GM12864 (cell line): ENCODE data around the gene FLYWCH1.
A peak's percentile ranks its signal among the peaks of the same experiment; 100 is the strongest.

ENCODE experiments used
- DNase-seq: peaks from one replicate; pipeline ENCODE4 v3.0.0-alpha.2; 2011; ENCODE audit warnings: low read depth
- H3K4me3 ChIP-seq: 2 replicates; pipeline ENCODE4 v1.5.1; 2011; ENCODE audit warnings: mild to moderate bottlenecking, low read depth, low read length, control low read depth
- CTCF ChIP-seq: IDR thresholded peaks from 2 replicates; pipeline ENCODE4 v1.5.1; 2011; ENCODE audit warnings: low read depth, mild to moderate bottlenecking, moderate library complexity, low read length, control low read depth, inconsistent platforms; ENCODE audit errors: missing control alignments

The FLYWCH1 gene

GRCh38 chr16:2911638-2912329 is at the start of gene FLYWCH1:
Gene FLYWCH1 (plus strand): TSS chr16:2911931. CDS start chr16:2929686, 17,755 bp downstream.
- TF ChIP-seq CTCF = no peak
- DNase-seq = peak; percentile 94
- H3K4me3 ChIP-seq = peak within 1 kb of the TSS; percentile 77

DNA sequence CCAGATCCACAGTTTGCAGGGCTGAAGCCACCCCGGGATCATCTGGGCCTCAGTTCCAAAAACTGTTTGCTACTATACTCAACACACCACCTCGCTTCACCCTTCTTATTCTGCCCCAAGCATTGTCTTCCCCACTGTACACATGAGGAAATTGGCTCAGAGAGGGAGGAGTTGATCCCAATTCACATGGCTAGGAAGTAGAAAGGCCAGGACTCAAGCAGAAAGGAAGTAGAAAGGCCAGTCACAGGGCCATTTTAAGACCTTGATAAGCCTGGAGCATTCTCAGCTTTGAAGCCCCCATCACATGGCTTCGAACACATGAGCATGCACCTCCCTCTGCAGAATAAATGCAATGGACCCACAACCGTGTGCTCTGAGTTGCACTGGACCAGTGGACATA is 46.1 kb upstream of the FLYWCH1 start:
- H3K4me3 ChIP-seq = no peak overlapping the region
- DNase-seq = no peak
- no peak for TF ChIP-seq CTCF

GRCh38 chr16:2866431-2866830 is 45.3 kb upstream of the FLYWCH1 start:
- TF ChIP-seq CTCF = no peak
- DNase-seq = no peak

DNA sequence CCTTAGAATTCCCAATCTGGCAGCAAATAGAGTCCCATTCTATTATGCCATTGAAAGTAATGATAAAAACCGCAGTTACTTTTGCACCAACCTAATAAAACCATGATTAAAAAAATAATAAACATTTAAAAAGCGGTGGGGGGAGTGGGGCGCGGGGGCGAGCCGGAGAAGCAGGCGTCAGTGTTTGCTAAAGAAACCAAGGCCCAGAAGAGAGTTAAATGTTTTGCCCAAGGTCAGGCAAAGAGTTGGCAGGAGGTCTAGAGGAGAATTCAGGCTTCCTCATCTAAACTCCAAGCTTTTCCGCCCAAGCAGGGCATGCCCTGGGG is 44.1 kb upstream of the FLYWCH1 start:
- peak overlapping the region; percentile 90 for H3K4me3 ChIP-seq
- no peak for TF ChIP-seq CTCF
- no peak for DNase-seq

More at GRCh38 chr16:2866431-2866830, 45.3 kb upstream of the FLYWCH1 start:
- H3K4me3 ChIP-seq = no peak overlapping the region

DNA sequence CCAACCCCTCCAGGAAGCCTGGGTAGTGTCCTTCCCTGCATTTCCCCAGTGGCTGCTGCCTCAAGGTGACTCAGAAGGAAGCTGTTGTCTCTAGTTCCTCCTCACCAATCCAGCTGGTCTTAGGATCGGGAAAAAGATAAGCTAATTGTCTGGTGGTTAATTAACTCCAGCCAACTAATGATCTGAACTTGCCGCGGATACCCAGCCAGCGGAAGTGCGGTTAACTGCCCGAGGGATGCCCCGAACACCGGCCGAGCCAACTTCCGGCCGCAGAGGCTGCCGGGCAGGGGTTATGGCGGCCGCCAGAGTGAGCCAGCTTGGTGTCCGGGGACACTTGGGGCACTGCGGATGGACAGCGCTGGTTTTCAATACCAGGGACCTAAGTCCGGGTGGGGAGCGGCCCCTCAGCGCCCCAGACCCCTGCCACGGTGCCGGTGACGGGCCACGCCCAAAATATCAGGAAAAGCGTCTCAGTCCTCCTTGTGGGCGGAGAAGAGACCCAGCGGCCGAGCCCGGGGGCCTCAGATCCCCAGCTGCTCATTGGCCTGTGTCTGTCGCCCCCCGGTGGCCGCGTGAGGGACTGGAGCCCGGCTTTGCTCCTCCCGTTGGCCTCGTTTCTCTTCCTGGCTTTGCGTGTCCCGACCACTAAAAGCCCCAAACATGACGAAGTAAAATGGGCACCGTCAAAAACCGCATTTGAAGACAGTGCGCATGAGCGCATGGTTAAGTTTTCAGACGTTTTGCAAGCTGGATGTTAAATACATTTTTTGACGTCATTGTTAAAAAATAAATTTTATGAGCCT is 43.5 kb upstream of the FLYWCH1 start:
- peak; percentile 76 for DNase-seq
- TF ChIP-seq CTCF = peak; percentile 91
- peak overlapping the region; percentile 90 for H3K4me3 ChIP-seq

GRCh38 chr16:2871926-2872325 is 39.8 kb upstream of the FLYWCH1 start:
- TF ChIP-seq CTCF = no peak
- no peak overlapping the region for H3K4me3 ChIP-seq
- DNase-seq = no peak
